ENCODE data around the gene XAF1.

- no peak for TF ChIP-seq CTCF (IDR thresholded peaks at IDR 0.05)
- no peak for TF ChIP-seq POLR2A (IDR thresholded peaks at IDR 0.05)
These were observed 41.5 kb upstream of the XAF1 start for GRCh38 chr17:6714315-6714874.

Measured in body of pancreas (tissue), 4 donors.